ACC112 (cell line): Measurements from ENCODE around the gene HLA-DMA.
A peak's percentile ranks its signal among the peaks of the same experiment; 100 is the strongest.

ENCODE experiments used
- H2AFZ ChIP-seq: fragments of 200-600 bp; sonication (generic); one replicate; pipeline ENCODE4 v1.6.0; 2017; ENCODE audit warnings: antibody characterized with exemption, low read length; ENCODE audit not compliant: unreplicated experiment
- H3K27ac ChIP-seq: fragments of 200-600 bp; sonication (generic); 2 replicates; pipeline ENCODE4 v1.5.1; 2014; ENCODE audit warnings: low read depth, mild to moderate bottlenecking, antibody characterized with exemption, low read length, moderate library complexity
- H3K27me3 ChIP-seq: fragments of 200-600 bp; sonication (generic); 2 replicates; pipeline ENCODE4 v1.6.1; 2014; ENCODE audit warnings: mild to moderate bottlenecking, antibody characterized with exemption, low read length, moderate library complexity, mixed read lengths; ENCODE audit not compliant: insufficient read depth
- H3K36me3 ChIP-seq: fragments of 200-600 bp; sonication (generic); 2 replicates; pipeline ENCODE4 v1.6.1; 2016; ENCODE audit warnings: mild to moderate bottlenecking, antibody characterized with exemption, low read length, moderate library complexity, mixed read lengths; ENCODE audit not compliant: insufficient read depth
- H3K4me1 ChIP-seq: fragments of 200-600 bp; sonication (generic); one replicate; pipeline ENCODE4 v1.6.1; 2016; ENCODE audit warnings: low read length, mixed read lengths; ENCODE audit not compliant: insufficient read depth, unreplicated experiment, control insufficient read depth
- H3K4me3 ChIP-seq: fragments of 200-600 bp; sonication (generic); 2 replicates; pipeline ENCODE4 v1.5.1; 2014; ENCODE audit warnings: mild to moderate bottlenecking, low read depth, low read length
- H3K79me2 ChIP-seq: fragments of 200-600 bp; sonication (generic); one replicate; pipeline ENCODE4 v1.6.0; 2016; ENCODE audit warnings: low read length; ENCODE audit not compliant: control insufficient read depth, unreplicated experiment, insufficient read depth

Gene HLA-DMA

GRCh38 chr6:32952817-32953739 lies at the start of gene HLA-DMA:
Gene HLA-DMA, minus strand, starts transcription at chr6:32953097. Its CDS starts 61 bp downstream, at chr6:32953036.
- H2AFZ ChIP-seq = no peak within 1 kb of the TSS
- no peak within 1 kb of the TSS for H3K27ac ChIP-seq
- H3K4me1 ChIP-seq = peaks cover 4% of the 10 kb centered on the region

GRCh38 chr6:33001685-33002084 lies 48.8 kb upstream of the HLA-DMA start:
- no peak overlapping the region for H3K27ac ChIP-seq
- H3K79me2 ChIP-seq = no peaks in the 10 kb centered on the region
- no peak overlapping the region for H3K4me3 ChIP-seq
- H3K27me3 ChIP-seq = peaks cover 49% of the 10 kb centered on the region
- H2AFZ ChIP-seq = no peak overlapping the region
- no peaks in the 10 kb centered on the region for H3K4me1 ChIP-seq
- H3K36me3 ChIP-seq = no peaks in the 10 kb centered on the region

More at GRCh38 chr6:32952817-32953739, at the start of gene HLA-DMA:
- Histone ChIP-seq H3K27me3 (no peaks in the 10 kb centered on the region), H3K36me3 (no peaks in the 10 kb centered on the region), H3K79me2 (no peaks in the 10 kb centered on the region), H3K4me3 (peak within 1 kb of the TSS; percentile 49)

- no peaks in the 10 kb centered on the region for H3K36me3 ChIP-seq
- H3K4me3 ChIP-seq = no peak overlapping the region
- no peak overlapping the region for H3K27ac ChIP-seq
- H3K4me1 ChIP-seq = no peaks in the 10 kb centered on the region
- no peak overlapping the region for H2AFZ ChIP-seq
- H3K27me3 ChIP-seq = peaks cover 62% of the 10 kb centered on the region
- no peaks in the 10 kb centered on the region for H3K79me2 ChIP-seq
These were observed 47.2 kb upstream of the HLA-DMA start for GRCh38 chr6:33000055-33000454.

DNA sequence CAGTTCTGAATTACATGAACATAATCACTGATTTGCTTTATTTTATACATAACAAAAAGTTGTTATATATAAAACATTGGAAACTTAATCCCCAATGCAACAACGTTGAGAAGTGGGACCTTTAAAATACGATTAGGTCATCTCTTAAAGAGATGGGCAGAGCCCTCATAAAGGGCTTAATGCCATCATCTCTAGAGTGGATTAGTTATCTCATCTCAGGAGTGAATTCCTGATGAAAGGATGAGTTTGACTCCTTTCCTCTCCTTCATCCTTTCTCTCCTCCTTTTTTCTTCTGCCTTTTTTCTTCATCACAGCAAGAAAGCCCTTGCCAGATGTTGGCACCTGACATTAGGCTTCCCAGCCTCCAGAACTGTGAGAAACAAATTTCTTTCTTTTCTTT lies 42.6 kb upstream of the HLA-DMA start:
- H3K4me1 ChIP-seq = no peaks in the 10 kb centered on the region
- no peak overlapping the region for H2AFZ ChIP-seq
- no peak overlapping the region for H3K4me3 ChIP-seq
- peaks cover 25% of the 10 kb centered on the region for H3K27me3 ChIP-seq
- H3K27ac ChIP-seq = no peak overlapping the region
- H3K36me3 ChIP-seq = no peaks in the 10 kb centered on the region
- H3K79me2 ChIP-seq = no peaks in the 10 kb centered on the region

DNA sequence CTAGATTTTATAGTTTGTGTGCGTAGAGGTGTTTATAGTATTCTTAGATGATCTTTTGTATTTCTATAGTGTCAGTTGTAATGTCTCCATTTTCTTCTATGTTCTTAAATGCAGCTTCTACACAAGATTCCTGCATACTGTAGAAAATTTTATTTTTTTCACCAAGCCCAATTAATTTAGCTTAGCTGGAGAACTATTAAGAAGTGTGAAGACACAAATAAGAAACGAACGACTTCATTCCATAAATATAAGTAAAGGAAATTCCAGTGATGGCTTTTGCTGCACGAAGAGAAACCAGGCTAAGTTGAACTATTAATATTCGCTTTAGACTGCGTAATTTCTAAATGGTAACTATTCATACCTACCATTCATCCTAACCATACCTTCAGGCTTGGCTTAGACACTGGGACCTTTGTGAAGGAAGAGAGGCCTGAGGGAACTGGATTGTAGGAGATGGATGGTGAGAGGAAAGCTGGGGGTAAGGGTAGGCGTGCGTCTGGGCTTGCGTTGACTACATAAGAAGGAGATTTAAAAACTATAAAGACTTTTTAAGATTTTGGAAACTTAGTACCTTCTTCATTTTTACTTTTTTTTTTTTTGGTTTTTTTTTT lies 40.6 kb upstream of the HLA-DMA start:
- H3K4me3 ChIP-seq = no peak overlapping the region
- peaks cover 19% of the 10 kb centered on the region; the same call in 1 of the 2 replicates for H3K27me3 ChIP-seq
- no peak overlapping the region for H3K27ac ChIP-seq
- no peaks in the 10 kb centered on the region for H3K36me3 ChIP-seq
- H2AFZ ChIP-seq = no peak overlapping the region
- no peaks in the 10 kb centered on the region for H3K4me1 ChIP-seq
- H3K79me2 ChIP-seq = no peaks in the 10 kb centered on the region

- Histone ChIP-seq H2AFZ (no peak overlapping the region), H3K4me1 (no peaks in the 10 kb centered on the region), H3K27me3 (peaks cover 19% of the 10 kb centered on the region; the same call in 1 of the 2 replicates), H3K36me3 (no peaks in the 10 kb centered on the region), H3K4me3 (no peak overlapping the region), H3K27ac (no peak overlapping the region), H3K79me2 (no peaks in the 10 kb centered on the region)
These were observed 39.1 kb upstream of the HLA-DMA start for GRCh38 chr6:32991972-32992371.

DNA sequence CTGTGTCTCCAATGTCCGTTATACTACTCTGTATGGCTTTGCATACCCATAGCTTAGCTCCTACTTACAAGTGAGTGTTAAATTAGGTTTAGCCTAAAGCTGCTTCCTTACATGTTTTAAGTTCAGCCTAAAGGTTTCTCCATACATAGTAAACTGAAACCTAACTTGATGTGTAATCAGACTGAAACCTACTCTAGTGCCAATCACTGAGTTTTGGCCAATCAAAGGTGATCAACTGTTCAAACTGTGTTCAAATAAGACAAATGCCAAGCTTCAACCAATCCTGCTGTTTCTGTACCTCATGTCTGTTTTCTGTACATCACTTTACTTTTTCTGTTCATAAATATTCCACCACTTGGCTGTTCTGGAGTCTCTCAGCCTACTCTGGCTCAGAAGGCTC lies 36.5 kb upstream of the HLA-DMA start:
- H2AFZ ChIP-seq = no peak overlapping the region
- H3K79me2 ChIP-seq = no peaks in the 10 kb centered on the region
- H3K4me3 ChIP-seq = no peak overlapping the region
- H3K27ac ChIP-seq = no peak overlapping the region
- H3K4me1 ChIP-seq = no peaks in the 10 kb centered on the region
- no peaks in the 10 kb centered on the region for H3K36me3 ChIP-seq
- peaks cover 6% of the 10 kb centered on the region; the same call in 1 of the 2 replicates for H3K27me3 ChIP-seq

DNA sequence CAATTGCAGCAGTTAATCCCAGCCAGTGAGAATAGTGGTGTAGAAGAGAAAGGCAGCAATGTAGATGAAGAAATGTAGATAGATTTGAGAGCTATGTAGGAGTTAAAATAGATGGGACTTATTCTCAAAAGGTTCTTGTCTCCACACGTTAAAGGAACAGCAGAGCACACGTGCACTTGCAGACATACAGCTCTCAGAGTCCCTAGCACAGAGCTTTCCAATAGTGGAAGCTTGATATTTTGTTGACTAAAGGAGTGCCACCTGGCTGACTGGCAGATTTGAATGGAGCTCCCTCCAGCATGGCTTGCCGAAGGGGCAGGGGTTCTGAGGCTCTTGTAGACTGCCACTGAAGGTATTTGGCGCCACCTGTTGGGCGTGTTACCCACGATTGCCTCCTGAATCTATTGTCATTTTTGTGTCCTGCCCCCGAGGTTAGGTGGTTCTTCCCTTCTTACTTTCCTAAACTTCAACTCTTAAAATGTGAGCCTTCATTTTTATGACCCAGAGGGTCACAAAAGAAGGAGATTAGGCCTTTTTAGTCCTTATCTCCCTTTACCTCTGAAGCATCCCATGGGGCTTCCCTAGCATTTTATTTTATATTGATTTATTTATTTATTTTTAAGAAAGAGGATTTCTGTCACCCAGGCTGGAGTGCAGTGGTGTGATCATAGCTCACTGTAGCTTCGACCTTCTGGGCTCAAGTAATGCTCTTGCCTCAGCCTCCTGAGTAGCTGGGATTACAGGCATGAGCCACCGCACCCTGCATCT lies 31.9 kb upstream of the HLA-DMA start:
- peak overlapping the region; percentile 12; the same call in 1 of the 2 replicates for H3K27ac ChIP-seq
- peaks cover 17% of the 10 kb centered on the region for H3K36me3 ChIP-seq

GRCh38 chr6:32983964-32984621 lies 31.2 kb upstream of the HLA-DMA start:
- Histone ChIP-seq H3K36me3 (peaks cover 24% of the 10 kb centered on the region), H3K27ac (peak overlapping the region; percentile 12; the same call in 1 of the 2 replicates), H3K79me2 (peaks cover 6% of the 10 kb centered on the region), H3K4me1 (no peaks in the 10 kb centered on the region), H2AFZ (no peak overlapping the region), H3K27me3 (no peaks in the 10 kb centered on the region), H3K4me3 (no peak overlapping the region)

More for the DNA sequence above, 31.9 kb upstream of the HLA-DMA start:
- H3K4me1 ChIP-seq = no peaks in the 10 kb centered on the region
- no peak overlapping the region for H2AFZ ChIP-seq
- H3K79me2 ChIP-seq = peaks cover 3% of the 10 kb centered on the region
- no peak overlapping the region for H3K4me3 ChIP-seq
- H3K27me3 ChIP-seq = no peaks in the 10 kb centered on the region

DNA sequence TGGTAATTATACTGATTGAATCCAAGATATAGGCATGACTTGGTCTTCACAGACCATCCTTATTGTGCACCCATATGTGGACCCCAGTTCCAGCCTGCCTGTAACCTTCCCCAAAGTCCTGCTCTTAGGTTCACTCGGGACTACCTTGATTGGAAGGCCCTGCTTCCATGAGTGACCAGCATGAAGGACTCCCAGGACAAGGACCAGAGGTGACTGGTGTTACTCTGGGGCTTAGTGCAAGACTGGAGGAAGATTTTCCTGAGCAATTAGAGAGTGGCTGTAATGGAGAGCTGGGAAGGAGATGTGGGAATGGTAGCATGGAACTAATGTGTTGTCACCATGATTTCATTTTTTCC lies 30.6 kb upstream of the HLA-DMA start:
- H3K4me1 ChIP-seq = peaks cover 1% of the 10 kb centered on the region
- H2AFZ ChIP-seq = no peak overlapping the region
- peaks cover 10% of the 10 kb centered on the region for H3K79me2 ChIP-seq
- no peaks in the 10 kb centered on the region for H3K27me3 ChIP-seq
- H3K27ac ChIP-seq = no peak overlapping the region
- no peak overlapping the region for H3K4me3 ChIP-seq
- H3K36me3 ChIP-seq = peaks cover 27% of the 10 kb centered on the region
